Fibroblast of skin of right biceps (primary cell): ENCODE measurements around the gene RACGAP1.
A peak's percentile ranks its signal among the peaks of the same experiment; 100 is the strongest.

Experiments
- DNase-seq: peaks from one replicate; pipeline ENCODE4 v3.0.0-alpha.2; 2013

RACGAP1 gene

DNA sequence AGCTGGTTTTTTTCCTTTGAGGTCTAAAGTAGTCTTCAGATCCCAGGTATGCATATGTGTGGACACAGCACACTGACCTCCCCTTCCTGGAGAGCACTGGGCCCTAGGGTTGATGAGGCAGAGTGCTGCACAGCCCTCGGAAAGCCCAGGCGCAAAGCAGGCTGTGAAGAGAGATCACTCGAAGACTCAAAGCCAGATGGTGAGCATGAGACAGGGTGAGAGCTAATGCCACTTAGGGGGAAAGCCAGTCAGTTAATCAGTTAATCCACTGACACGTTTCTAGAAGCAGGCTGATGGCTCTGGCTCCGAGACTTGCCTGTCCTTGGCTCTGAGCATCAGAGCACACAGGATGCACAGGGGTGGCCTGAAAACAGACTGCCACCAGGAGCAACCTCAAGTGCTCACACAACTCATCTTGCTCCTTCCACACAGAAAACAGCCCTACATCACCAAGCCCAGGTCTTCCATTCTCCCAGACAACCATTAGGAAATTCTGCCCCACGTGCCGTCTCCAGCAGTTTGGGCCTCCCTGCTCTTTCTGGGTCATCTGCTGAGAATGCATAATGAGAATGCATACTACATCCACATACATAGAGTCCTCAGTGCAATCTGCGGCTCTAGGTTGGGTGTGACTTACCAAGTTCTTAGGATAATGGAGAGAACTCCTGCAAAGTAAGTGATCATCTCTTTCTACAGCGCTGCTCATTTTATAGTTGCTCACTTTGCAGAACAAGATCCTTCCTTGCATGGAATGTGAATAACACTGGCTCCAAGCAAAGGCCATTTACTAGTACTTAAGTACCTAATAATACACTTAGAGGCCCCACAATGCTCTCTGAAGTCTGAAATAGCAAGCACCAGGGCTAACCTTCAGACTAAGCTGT, 40.6 kb downstream of the RACGAP1 start:
- no peak for DNase-seq

DNA sequence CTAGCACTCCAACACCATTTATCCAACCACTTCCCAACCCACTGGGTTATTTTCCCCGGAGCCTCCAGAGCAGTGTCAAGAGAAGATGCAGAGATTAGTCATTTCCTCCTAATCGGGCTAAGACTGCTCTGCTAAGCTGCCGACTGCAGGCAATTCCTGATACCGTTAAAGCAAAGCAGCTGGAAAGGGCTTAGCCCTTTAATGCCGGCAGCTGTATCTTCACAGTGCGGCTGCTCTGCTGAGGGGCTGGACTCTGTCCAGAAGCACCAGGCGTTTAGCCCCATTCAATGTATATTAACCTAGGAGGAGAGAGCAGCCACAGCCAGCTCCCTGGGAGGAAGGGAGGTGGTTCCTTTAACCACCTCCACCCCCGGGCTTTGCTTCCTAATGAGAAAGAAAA, 41.4 kb downstream of the RACGAP1 start:
- DNase-seq = peak; percentile 89

DNA sequence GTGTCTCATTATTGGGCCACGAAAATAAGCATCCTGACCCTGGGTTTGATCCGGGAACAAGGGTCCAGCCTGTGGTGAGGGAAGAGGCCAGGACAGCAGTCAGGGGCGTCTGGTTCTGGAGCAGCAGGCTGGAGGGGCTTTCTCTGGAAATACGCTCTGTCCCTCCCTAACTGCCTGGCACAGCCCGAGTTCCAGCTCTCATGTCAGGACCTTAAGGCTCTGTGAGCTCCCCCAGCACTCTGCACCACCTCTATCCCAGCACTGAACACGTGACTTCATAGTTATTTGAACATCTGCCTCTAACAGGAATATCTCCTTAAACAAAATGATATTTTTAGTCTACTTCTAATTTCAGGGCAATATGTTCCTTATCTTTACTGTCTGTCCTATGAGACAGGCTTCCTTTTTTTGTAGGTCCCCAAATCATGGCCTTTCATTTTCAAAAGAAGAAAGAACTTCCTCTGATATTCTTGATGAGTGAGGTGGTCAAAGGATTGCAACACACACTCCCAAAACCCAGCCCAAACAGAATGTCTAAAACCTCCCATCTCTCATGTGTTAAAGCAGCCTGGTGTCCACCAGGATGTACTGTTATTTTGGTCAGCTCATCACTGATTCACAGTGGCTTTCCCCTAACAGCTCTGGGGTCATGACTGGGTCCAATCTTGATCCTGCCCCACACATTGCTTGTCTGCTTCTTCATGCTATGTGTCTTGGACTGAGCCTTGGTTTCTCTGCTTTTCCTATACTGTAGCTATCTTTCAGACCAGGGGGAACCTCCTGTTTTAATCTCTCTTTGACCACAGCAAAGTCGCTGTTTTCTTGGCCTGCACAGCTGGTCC, 42.8 kb downstream of the RACGAP1 start:
- DNase-seq = no peak

DNA sequence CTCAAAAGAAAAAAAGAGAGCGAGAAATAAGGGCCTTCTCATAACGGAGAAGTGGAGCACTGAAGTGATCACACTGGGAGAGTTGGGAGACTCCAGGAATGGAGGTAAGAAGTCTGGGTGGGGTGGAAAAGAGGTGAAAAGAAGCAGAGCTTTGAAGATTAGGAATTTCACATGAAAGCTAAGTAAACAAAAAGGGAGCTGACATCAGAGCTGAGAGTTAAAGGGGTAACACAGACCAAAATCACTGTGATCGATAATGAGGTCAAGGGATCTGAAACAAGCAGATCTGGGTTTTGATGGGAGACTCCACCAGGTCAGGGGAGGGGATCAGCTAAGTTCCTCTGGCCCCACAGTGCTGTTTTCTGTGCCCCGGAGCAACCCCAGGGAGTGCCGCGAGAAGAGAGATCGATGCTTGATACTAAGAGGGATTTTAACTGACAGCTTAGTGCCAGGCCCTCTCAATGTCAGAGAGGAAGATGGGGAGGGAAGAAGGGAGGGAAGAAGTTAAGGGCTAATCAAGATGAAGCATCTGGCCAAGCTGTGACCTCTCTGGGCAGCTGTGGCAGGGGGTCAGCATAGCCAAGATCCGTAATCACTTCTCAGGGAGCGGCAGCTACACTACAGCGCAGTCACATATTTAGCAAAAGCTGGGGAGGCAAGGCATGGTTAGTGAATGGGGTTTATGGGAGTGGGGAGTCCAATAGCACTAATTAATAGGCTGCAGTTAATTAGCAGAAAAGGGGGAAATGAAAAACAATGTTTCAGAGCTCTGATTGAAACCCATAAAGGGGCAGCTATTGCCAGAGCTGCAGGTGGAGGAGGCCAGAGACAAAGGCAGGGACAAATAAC, 44.6 kb downstream of the RACGAP1 start:
- DNase-seq = no peak

DNA sequence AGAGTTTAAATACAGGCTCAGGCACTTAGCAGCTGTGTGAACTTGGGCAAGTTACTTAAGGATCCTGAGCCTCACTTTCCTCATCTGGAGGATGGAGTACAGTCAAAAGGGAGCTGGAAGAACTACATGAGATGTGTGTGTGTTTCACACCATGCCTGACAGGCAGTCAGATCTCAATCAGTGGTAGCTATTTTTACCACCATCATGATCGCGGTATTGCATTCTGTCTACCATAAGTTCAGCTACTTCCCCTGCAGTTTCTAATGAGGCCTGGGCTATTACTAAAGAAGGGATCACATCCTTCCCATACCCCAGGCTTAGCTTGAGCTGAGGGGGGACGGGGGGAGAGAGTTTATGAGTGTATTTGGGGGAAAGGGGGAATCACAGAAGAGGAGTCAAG, 45.5 kb downstream of the RACGAP1 start:
- no peak for DNase-seq

DNA sequence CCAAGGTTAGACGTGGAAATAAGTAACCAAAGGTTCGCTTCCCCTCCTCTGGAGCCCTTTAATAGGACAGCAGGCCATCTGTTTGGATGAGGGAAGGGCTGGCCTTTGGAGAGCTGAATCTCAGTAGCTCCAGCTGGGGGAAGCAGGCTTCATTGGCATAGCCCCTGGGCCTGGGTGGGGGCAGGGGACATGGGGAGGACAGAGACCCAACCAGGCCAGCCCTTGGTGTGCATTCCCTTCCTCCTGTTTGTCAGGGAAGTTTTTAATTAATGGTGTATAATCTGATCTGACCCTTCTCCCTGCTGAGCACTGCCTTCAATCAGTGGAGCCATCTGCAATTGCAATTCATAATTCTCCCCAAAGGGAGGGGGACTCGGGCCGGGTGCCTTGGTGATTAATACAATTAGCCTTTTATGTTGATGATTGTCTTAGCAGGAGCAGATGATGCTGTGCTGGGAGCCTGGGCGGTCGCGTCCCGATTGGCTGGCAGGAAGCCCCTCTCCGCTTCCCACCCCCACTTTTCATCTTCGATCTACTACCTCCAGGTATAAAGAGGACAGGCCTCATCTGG, 46.2 kb downstream of the RACGAP1 start:
- DNase-seq = no peak

DNA sequence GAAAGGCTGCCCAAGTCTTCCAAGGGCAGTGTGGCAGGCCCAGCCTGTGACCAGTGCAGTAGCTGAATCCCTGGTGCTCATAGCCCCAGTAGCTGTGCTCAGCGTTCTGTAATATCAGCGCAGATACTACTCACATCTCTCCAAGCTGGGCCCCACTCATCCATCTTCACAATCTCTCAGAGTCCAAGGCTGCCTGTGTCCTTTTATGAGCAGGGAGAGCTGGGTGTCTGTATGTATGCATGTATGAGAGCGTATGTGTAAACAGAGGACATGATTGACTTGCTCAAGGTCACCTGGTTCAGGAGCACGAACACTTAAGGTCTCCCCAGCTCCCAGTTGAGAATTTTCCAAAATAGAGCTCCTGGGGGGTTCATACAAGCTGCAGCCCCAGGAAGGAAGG, 47.2 kb downstream of the RACGAP1 start:
- DNase-seq = no peak

DNA sequence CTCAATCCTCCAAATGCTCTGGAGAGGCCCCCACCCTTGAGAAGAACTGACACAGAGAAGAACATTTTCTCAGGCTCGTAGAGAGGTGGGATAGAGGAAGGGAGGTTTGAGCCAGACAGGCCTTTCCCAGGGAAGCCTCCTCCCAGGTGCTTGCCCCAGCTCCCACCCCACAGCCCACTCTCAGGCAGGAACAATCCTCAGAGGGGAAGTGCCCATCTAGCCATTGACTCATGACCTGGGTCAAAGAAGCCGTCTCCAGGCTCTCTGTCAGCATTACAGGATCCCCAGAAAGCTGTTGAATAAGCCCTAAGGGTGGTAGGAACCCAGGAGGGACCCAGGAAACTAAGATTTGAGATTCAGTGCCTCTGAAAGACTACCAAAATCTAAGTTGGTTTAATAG, 48.7 kb downstream of the RACGAP1 start:
- DNase-seq = no peak

DNA sequence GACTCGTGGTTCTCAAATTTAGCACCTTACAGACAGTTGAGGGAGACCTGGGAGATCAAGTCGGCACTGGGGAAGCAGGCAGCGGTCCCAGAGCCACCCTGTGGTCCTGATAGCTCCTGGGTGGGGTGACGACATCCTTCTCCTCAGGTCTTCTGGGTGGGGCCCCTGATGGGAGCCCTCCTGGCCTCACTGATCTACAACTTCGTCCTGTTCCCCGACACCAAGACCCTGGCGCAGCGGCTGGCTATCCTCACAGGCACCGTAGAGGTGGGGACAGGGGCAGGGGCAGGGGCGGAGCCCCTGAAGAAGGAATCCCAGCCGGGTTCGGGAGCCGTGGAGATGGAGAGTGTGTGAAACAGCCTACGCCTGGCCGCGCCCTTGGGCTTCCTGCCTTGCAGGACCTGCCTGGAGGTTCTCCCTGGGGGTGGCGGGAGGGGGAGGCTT, 50.0 kb downstream of the RACGAP1 start:
- DNase-seq = no peak

DNA sequence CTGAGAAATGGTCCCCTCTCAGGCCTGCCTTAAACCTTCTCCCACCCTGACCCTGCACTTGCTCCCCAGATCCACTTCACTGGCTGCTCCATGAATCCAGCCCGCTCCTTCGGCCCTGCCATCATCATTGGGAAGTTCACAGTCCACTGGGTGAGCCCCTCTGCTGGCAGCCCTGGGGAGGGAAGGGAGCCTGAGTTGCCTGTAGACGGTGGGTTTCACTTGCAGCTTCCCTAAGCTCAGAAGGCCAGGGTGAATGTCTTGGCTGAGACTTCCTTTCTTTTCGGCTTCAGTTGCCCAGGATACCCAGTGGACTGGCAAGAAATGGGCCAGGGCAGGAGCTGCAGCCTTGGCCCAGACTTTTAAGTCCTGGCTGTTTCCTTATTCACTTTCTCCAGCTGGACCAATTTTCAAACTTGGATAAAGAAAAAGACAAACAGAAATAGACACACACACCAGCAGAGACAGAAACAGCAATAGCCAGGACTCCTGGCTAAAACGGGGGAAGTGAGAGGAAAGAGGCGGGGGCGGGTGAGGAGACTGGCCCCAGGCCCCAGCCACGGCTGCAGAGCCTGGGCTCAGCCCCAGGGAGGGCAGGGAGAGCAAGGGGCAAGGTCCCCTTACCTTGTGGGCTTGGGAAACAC, 50.5 kb downstream of the RACGAP1 start:
- DNase-seq = no peak

DNA sequence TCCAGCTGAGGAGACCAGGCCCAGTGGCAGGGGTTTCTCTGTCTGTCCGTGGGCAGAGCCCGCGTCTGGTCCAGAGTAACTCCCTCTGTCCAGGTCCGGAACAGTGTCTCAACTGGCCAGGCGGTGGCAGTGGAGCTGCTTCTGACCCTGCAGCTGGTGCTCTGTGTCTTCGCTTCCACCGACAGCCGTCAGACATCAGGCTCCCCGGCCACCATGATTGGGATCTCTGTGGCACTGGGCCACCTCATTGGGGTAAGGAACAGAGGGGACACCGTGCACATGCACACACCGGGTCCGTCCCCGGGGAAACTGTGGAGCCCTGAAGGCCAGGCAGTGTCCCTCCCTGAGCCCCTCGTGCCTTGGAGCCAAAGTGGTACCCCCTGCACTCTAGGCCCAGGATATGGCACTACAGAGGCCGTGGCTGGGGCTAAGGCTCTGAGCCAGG, 51.0 kb downstream of the RACGAP1 start:
- peak; percentile 36 for DNase-seq

DNA sequence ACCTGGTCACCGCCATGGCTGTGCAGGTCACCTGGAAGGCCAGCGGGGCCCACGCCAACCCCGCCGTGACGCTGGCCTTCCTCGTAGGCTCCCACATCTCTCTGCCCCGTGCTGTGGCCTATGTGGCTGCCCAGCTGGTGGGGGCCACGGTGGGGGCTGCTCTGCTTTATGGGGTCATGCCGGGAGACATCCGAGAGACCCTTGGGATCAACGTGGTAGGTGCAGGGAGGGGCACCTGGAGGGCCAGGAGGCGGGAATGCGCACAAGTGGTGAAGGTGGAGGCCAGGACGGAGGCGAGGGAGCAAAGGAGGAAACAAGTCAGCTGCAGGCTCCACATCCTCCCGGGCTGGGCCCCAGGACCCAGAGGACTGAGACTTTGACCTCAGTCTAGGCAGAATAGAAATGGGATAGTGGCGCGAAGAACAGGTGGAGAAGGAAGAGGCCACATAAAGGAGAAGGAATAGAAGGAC, 51.9 kb downstream of the RACGAP1 start:
- no peak for DNase-seq

DNA sequence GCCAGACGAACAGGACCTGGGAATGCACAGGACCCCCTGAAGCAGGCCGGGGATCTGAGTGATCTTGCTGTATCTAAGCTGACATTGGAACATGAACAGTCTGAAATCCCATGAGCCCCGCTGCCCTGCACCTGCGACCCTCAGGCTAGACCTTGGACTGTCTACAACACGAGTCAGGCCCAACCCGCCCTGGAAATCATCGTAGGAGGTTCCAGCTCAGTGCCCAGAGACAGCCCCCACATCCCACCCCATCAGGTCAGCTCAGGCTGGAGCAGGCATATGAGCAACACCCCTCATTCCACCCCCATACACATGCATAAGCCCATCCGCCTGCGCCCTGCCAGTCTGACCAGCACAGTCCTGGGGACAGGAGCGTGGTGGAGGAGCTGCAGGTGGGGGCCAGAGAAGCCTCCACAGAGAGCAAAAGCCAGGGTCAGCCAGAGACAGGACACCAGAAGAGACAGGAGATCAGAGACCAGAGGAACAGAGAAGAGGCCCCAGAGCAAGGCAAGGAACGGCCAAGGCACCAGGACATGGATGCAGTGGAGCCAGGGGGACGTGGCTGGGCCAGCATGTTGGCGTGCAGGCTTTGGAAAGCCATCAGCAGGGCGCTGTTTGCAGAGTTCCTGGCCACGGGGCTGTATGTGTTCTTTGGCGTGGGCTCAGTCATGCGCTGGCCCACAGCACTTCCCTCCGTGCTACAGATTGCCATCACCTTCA, 52.5 kb downstream of the RACGAP1 start, which contains the start of gene AQP6:
TSS of gene AQP6 (plus strand) at position 307 of the 720 bp plus-strand sequence. CDS start at position 534, 227 bp downstream.
- DNase-seq = no peak

DNA sequence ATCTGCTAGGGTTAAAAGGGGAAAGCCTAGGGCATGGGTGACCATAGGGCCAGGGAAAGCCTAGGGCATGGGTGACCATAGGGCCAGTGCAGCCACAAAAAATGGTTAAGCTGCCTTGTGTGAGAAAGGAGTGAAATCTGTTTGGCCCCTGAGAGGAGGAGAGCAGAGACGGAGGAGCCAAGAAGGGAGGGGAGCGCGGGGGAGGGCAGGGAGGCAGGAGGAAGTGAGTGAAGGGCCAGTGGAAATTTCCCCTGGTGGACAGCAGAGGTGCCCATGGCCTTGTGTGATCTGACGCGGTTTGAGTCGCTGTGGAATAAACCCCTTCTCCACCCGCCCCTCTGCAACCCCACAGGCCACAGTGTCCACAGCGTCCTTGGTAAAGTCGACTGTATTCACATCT, 53.2 kb downstream of the RACGAP1 start:
- no peak for DNase-seq

DNA sequence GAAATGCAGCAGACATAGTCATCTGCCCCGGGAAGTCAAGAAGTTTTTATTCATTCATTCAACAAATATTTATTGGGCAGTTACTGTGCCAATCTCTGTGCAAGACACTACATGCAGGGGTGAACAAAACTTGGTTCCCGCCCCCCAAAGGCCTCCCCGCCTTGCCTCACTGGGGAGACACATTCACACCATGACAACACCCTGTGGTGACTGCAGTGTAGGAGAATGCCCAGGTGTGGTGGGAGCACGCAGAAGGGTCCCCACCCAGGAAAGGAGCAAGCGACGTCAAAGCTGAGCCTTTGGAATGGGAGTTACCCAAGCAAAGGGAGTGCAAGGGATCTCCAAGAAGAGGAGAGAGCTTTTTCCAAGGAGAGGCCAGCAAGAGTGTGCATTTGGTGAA, 54.2 kb downstream of the RACGAP1 start:
- DNase-seq = no peak

DNA sequence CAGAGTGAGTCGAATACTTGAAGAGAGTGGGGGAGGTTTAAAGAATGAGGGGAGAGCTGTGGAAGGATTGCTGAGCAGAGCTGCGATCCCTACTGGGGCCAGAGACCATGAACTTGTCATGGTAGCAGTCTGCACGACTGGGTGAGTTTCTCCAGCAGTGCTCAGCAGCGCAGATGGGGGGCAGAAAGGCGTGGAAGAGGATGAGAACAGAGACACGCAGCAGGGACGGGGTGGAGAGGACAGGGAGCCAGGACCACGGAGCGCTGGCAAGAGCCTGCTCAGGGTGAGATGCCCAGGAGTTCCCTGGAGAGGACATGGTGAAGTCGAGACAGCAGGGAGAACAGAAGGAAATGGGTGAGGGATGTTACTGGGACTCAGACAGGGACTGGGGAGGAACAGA, 54.6 kb downstream of the RACGAP1 start:
- DNase-seq = no peak

DNA sequence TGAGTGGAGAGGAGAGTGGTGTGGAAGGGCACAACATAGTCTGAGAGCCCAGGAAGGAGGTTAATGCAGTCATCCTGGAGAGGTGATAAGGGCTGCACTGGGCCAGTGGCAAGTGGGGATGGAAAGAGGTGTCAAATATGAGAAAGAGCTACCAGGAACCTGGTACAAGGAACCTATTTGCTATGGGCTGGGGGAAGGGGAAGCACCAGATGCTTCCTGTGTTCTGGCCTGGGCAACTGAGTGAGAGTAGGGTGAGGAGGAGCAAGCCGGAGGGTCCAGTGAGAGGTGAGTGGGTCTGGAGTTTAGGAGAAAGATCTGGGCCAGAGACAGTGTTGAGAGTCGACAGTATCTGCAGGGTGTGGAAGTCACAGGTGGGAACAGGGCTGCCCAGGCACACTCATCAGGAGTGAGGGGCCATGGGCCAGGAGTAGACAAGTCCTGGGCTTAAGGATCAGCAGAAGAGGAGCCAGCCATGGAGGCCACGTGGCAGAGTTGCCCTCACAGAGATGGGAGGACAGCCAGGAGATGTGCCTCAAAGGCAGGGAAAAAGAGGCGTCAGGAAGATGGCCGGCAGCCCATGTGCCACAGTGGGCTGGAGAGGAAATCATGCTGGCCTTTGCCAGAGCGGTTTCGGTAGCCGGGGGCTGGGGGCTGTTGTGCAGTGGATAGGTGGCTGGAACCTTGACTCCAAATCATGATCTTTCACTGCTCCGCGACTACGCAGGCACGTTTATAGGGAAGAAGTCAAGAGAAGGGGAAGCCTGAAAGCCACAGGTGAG, 55.5 kb downstream of the RACGAP1 start:
- DNase-seq = no peak

DNA sequence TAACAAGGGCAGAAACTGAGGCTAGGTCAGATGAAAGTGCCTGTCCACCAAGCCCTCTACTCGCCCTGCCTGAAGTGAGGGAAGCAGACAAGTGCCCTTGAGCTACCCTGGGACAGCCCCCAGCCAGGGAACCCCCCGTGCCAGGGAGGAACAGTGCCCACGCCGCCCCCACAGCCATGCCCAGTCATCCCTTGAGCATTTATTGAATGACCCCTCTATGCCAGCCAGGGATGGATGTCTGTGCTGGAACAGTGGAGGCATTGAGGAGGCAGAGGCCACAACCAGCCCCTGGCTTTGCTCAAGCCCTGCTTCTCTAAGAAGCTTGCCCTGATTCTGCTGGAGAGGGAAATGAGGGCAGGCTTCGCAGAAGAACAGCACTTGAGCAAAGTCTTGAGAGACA, 56.3 kb downstream of the RACGAP1 start:
- DNase-seq = no peak

DNA sequence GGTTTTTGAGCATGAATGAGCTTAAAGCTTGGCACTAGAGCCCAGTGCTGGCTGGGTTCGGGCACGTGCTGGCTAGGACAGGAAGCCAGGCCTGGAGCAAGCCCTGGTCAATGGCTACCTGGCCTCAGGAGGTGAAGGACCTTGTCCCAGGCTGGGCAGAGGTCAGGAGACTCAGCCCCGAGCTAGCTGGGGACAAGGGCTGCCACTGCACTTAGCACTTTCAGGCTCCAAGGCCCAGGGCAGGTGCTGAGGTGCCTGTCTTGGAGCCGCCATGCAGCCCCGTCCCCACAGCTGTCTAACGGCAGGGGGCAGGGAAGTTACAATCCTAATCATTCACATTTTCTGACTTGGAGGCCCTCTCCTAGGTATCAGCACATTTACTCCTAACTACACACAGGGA, 56.8 kb downstream of the RACGAP1 start:
- no peak for DNase-seq

DNA sequence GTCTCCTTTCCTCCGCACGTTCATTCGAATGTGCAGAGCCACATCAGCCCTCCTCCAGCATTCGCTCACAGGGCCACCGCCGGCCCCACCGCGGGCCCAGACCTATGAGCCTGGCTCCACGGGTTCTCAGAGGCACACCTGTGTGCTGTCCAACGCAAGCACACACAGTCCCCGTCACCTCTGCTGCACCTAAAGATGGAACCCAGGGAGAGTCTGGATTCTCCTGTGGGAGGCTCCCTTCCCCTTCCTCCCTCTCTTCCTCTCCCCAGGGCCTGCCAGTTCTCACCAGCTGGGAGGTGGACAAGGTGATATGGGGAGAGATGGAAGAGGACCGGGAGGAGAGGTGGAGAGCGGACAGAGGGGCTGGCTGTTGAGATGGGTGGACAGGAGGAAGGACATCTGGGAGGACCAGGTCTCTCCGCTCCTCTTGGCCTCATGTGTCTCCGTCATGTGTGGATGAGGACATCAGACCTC, 57.5 kb downstream of the RACGAP1 start:
- DNase-seq = no peak
